Measurements from ENCODE around the gene PLAAT3.

- TF ChIP-seq CTCF (IDR thresholded peaks at IDR 0.05) (no peak), POLR2A (IDR thresholded peaks at IDR 0.05) (no peak)
Observed at GRCh38 chr11:63564056-63564774, 50.0 kb downstream of the PLAAT3 start.
